GM10248 (cell line): ENCODE measurements around the gene RSPH9.

Source experiments
- CTCF ChIA-PET: fragments of 300-600 bp; sonication (Branson Sonifier 250); formaldehyde crosslinking; extraction: SDS; loops from one replicate; lab custom pipeline; 2021; ENCODE audit warnings: antibody characterized with exemption; lab: Yijun Ruan, JAX
- POLR2A ChIA-PET: fragments of 350-650 bp; sonication (Branson Sonifier 250); formaldehyde crosslinking; extraction: SDS; loops from one replicate; lab custom pipeline; 2020; ENCODE audit warnings: antibody characterized with exemption; lab: Yijun Ruan, JAX
- DNase-seq: peaks from one replicate; pipeline ENCODE4 v3.0.0; 2012; ENCODE audit errors: extremely low spot score
- CTCF ChIP-seq: IDR thresholded peaks from 2 replicates; pipeline ENCODE4 v1.5.1; 2012; ENCODE audit warnings: mild to moderate bottlenecking, low read depth; ENCODE audit errors: extremely low read depth, missing control alignments, control extremely low read depth

Gene RSPH9

GRCh38 chr6:43680308-43681200 is 35.7 kb downstream of the RSPH9 start:
- ChIA-PET CTCF (interaction anchor here (0.8 to 5.0 kb wide), 6 partner anchors 10 to 89 kb away, joined by 3 to 56 read pairs (median 3); no protein-coding TSS in a partner anchor), POLR2A (no interaction called here)

GRCh38 chr6:43681303-43681702 is 36.5 kb downstream of the RSPH9 start:
- no peak for DNase-seq
- ChIA-PET POLR2A (no interaction called here), CTCF (interaction anchor here (1.0 to 14.3 kb wide), 4 partner anchors 9 to 17 kb away, joined by 3 to 152 read pairs (median 30); no protein-coding TSS in a partner anchor)
- no peak for TF ChIP-seq CTCF

More at GRCh38 chr6:43680308-43681200, 35.7 kb downstream of the RSPH9 start:
- no peak for DNase-seq
- TF ChIP-seq CTCF = no peak

- TF ChIP-seq CTCF = no peak
- CTCF ChIA-PET = interaction anchor here (1.3 to 14.3 kb wide), 3 partner anchors 13 to 396 kb away, joined by 3 to 152 read pairs (median 5); no protein-coding TSS in a partner anchor
- POLR2A ChIA-PET = interaction anchor here (0.5 kb wide), 1 partner anchor 564 kb away, joined by 3 read pairs; the partner anchor contains the start of gene HSP90AB1
- DNase-seq = no peak
These were observed 38.0 kb downstream of the RSPH9 start for GRCh38 chr6:43682724-43683429.

- TF ChIP-seq CTCF = no peak
- POLR2A ChIA-PET = interaction anchor here (0.5 kb wide), 1 partner anchor 563 kb away, joined by 3 read pairs; the partner anchor contains the start of gene HSP90AB1
- CTCF ChIA-PET = interaction anchor here (1.2 to 14.3 kb wide), 4 partner anchors 14 to 395 kb away, joined by 3 to 152 read pairs (median 4); no protein-coding TSS in a partner anchor
- peak; percentile 45 for DNase-seq
These were observed 39.0 kb downstream of the RSPH9 start for GRCh38 chr6:43683708-43684455.

GRCh38 chr6:43687079-43687436 is 42.2 kb downstream of the RSPH9 start:
- no peak for TF ChIP-seq CTCF

More at GRCh38 chr6:43687079-43687436, 42.2 kb downstream of the RSPH9 start:
- ChIA-PET POLR2A (no interaction called here), CTCF (interaction anchor here (0.7 to 14.3 kb wide), 5 partner anchors 17 to 550 kb away, joined by 3 to 152 read pairs (median 6); no protein-coding TSS in a partner anchor)
- DNase-seq = no peak
